GM08714 (cell line): ENCODE results near the gene SNTG2.

ENCODE experiments used
- H3K4me3 ChIP-seq: fragments of 200-500 bp; sonication (Bioruptor generic); 2 replicates; pipeline ENCODE4 v1.5.1; 2014; ENCODE audit warnings: mild to moderate bottlenecking, low read length, inconsistent platforms
- ZNF274 ChIP-seq: IDR thresholded peaks from 2 replicates; pipeline ENCODE4 v1.6.1; 2012; ENCODE audit warnings: mild to moderate bottlenecking, low read depth, low read length

SNTG2 gene

GRCh38 chr2:953975-954686 is 3.5 kb downstream of the SNTG2 start:
- no peak for TF ChIP-seq ZNF274
- H3K4me3 ChIP-seq: no peak overlapping the region

- H3K4me3 ChIP-seq: no peak overlapping the region
- TF ChIP-seq ZNF274: no peak
These were observed 4.0 kb downstream of the SNTG2 start for GRCh38 chr2:954687-955000.

DNA sequence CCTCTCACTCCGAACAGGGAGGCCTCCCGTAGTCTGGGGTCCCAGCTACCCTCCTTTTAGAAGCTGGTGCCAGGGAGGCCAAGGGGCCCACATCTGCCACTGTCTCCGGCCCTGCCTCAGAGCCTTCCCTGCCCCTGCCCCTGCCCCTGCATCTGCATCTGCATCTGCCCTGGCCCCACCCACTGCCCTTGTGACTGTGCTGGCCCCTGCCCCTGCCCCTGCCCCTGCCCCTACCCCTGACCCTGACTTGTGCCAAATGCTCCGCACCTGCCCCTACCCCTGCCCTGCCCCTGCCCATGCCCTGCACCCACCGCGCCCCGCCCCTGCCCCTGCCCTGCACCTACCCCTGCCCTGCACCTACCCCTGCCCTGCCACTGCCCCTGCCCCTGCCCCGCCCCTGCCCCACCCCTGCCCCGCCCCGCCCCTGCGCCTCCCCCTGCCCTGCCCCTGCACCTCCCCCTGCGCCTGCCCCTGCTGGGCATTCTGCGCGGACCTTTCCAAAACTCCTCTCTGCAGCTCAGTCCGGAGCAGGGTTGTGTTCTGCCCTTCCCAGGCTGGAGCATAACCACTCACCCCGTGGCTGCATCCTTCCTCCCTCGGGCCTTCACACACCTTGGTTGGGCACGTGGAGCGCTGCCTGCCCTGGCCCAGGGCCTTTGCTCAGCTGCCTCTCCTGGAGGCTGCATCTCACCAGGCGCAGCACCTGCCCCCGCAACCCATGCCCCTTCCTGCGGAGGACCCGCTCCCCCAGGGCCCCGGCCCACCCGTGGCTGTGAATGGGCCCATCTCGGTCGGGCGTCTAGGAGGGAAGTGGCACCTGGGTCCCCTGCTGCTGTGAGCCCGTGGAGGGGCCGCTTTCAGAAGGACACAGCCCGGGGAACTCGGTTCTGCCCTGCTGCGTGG is 5.4 kb downstream of the SNTG2 start:
- no peak overlapping the region for H3K4me3 ChIP-seq
- TF ChIP-seq ZNF274: no peak

- no peak for TF ChIP-seq ZNF274
- H3K4me3 ChIP-seq: no peak overlapping the region
These were observed 8.8 kb downstream of the SNTG2 start for GRCh38 chr2:959457-959856.

DNA sequence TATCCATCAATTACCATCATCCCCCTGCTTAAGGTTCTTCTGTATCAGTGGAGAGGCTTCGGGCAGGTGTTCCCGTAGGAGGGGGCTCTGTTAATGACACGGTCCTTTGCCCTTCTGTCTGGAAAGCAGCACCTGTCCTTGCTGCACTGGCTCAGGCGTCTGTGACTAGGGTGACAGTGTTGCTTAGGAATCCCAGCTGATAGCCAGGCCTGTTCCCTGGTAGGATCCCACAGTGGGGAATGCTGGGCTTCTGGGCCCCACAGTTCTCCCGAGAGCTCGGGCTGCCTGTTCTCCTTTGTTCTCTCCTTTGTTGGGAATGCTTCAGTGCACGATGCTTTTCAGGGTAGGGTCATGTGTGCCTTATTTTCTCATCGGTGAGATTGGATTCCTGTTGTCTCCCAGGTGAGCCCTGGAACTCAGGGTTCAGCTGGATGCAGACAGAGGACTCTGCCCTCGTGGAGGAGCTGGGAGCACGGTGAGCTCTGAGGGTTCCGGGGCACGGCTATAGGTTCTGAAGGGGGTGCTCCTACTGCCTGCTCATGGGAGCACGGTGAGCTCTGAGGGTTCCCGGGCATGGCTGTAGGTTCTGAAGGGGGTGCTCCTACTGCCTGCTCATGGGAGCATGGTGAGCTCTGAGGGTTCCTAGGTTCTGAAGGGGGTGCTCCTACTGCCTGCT is 9.6 kb downstream of the SNTG2 start:
- no peak for TF ChIP-seq ZNF274
- H3K4me3 ChIP-seq: no peak overlapping the region

DNA sequence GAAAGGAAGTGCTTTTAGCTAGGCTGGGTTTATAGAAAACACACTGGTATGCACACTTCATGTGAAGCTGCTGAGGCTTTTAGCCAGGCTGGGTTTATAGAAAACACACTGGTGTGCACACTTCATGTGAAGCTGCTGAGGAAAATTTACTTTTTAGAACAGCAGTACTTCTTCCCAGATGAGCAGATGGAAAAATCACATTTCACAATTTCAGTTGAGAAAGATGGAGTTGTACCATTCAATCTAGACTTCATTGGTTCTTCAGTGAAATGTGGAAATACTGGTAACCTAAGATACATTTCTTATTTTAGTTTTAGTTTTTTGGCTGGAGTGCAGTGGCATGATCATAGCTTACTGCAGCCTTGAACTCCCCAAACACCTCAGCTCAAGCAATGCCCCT is 11.1 kb downstream of the SNTG2 start:
- H3K4me3 ChIP-seq: no peak overlapping the region
- no peak for TF ChIP-seq ZNF274

DNA sequence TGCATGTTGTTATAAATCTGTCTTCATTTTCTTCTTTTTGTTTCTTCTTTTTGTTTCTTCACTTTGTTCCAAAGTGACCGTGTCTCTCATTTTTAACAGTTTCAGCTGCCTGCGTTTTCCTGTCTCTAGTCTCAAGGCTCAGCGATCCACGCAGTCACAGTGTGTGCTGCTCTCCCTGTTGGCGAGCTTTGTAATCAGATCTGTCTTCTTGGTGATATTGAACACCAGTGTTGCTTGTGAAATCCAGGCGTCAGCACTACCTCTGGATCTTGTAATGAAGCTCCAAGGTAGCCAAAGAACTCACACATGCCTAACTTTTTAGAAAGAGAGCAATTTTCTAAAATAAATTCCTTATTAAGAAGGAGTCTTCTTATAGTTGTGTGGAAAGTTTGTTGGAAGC is 13.2 kb downstream of the SNTG2 start:
- no peak for TF ChIP-seq ZNF274
- no peak overlapping the region for H3K4me3 ChIP-seq

DNA sequence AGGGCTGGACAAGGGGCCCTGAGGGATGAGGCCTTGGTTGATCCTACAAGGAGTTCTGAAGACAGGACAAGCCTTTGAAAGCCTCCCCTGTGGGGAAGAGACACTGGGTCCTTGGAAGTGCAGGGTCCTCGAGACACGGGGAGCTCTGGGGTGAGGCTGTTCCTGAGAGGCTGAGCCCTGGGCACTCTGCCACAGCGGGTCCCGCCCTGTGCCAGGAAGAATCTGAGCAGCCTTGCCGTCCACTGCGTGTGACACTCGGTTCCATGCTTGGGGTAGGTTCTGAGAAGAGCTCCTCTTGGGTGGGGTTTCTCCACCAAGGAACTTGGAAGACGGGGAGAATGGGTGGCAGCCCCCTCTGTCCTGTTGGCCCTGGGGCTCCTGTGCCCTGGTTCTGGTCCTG is 13.9 kb downstream of the SNTG2 start:
- no peak for TF ChIP-seq ZNF274
- no peak overlapping the region for H3K4me3 ChIP-seq

GRCh38 chr2:965640-966147 is 15.0 kb downstream of the SNTG2 start:
- H3K4me3 ChIP-seq: no peak overlapping the region
- TF ChIP-seq ZNF274: no peak

DNA sequence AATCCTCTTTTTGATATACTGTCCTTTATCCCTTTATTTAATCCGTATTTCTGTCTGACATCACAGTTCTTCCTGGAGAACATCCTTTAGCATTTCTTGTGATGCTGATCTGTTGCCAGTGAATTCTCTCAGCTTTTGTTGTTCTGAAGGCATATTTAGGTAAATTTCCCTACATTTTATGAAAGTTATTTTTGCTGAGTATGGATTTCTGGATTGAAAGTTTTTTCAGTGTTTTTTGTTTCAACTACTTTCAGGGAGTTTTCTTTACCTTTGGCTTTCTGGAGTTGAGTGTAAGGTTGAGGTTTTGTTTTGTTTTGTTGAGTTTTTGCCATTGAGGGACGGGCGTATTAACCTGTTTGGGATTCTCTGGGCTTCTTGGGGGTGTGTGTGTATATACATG is 22.5 kb downstream of the SNTG2 start:
- no peak for TF ChIP-seq ZNF274
- H3K4me3 ChIP-seq: no peak overlapping the region

DNA sequence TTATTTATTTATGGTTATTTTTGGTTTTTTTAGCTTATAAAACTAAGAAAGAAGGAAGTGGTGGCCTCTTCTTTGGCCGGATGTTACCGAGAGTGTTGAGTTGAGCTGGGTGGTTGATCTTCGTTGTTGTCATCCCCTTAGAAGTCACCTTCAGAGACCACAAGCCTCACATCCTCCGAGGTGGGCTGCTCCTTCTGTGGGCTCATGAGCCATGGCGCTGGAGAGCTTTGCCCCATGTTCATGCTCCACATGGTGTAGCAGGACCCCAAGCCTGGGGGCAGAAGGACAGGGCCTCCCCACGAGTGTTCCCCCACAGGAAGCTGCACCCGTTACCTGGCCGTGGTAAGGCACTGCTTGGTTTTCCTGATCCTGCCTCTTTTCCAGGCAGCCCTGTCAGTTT is 23.4 kb downstream of the SNTG2 start:
- TF ChIP-seq ZNF274: no peak

GRCh38 chr2:974502-974901 is 23.9 kb downstream of the SNTG2 start:
- TF ChIP-seq ZNF274: no peak
- no peak overlapping the region for H3K4me3 ChIP-seq

More for the DNA sequence above, 23.4 kb downstream of the SNTG2 start:
- no peak overlapping the region; the same call in 1 of the 2 replicates for H3K4me3 ChIP-seq

- H3K4me3 ChIP-seq: no peak overlapping the region
- TF ChIP-seq ZNF274: no peak
These were observed 24.4 kb downstream of the SNTG2 start for GRCh38 chr2:975095-975494.

- TF ChIP-seq ZNF274: no peak
- H3K4me3 ChIP-seq: no peak overlapping the region; the same call in 1 of the 2 replicates
These were observed 28.6 kb downstream of the SNTG2 start for GRCh38 chr2:979069-979928.

DNA sequence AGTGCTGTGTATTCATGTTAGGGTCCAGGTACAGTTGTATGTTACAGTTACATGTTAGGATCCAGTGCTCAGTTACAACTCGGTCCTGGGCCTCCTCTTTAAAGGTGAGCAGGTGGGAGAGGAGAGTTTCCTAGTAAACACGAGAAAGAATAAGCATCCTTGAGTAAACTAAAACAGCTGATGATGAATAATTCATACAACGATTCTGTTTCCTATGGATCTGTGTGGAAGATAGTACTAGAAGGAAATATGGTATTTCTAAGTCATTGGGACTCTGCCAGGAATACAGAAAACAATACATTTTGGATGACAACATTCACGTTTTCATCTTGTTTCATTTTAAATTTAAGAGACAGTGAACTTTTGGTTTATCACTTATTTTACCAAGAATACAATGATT is 29.5 kb downstream of the SNTG2 start:
- H3K4me3 ChIP-seq: no peak overlapping the region
- no peak for TF ChIP-seq ZNF274
